Activated T-helper 9 cell treated with anti-CD3 and anti-CD28 coated beads, Interleukin-2, amount 50 U/mL, for 16 hours (primary cell): ENCODE data around the gene PDE11A.

Experiments used
- DNase-seq: peaks from one replicate; pipeline ENCODE4 v3.0.0-alpha.2; 2020; ENCODE audit warnings: low read depth

PDE11A gene

DNA sequence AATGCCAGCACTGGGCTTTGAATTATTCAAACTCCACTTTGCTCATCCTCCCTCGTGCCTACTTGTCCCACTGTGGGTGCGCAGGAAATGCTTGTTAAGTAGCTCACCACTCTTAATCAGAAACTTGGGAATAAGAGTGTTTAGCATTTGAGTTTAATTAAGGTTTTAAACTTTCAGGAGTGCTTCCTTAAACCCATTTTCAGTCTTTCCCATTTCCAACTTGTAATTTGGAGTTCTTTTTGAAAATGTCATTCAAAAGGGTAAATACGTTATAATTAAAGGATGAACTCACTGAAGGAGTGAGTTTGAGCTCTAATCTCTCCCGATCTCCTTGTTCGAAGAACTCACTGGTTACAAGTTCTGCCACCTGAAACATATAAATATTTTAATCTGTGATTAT is 403.4 kb downstream of the PDE11A start:
- no peak for DNase-seq

GRCh38 chr2:177668617-177669016 is 404.0 kb downstream of the PDE11A start:
- DNase-seq = no peak

DNA sequence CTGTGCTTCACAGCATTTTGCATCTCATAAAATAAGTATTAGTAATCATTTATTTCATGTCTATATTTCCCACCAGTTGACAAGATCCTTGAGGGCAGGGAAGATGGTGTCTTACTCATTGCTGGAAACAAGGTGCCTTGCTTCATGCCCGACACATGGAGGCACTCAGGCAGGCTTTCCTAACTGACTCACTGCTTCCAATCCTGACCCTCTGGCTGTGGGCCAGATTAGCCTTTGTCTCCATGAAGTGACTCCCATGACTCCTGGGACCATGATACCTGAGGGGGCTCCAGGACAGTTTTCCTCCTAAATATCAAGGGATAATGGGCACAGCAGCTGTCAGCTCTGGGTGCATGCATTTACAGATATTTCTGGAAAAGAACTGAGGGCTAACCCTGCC is 405.0 kb downstream of the PDE11A start:
- no peak for DNase-seq

- no peak for DNase-seq
These were observed 406.2 kb downstream of the PDE11A start for GRCh38 chr2:177666408-177666807.

GRCh38 chr2:177665948-177666347 is 406.6 kb downstream of the PDE11A start:
- DNase-seq = no peak

DNA sequence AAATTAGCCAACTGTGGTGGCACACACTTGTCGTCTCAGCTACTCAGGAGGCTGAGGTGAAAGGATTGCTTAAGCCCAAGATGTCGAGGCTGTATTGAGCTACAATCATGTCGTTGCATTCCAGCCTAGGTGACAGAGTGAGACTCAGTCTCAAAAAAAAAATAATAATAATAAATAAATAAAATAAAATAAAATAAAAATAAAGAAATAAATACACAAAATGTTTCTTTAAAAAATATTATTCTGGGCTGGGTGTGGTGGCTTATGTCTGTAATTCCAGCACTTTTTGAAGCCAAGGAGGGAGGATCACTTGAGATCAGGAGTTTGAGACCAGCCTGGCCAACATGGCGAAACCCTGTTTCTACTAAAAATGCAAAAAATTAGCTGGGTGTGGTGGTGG is 407.2 kb downstream of the PDE11A start:
- DNase-seq = no peak

DNA sequence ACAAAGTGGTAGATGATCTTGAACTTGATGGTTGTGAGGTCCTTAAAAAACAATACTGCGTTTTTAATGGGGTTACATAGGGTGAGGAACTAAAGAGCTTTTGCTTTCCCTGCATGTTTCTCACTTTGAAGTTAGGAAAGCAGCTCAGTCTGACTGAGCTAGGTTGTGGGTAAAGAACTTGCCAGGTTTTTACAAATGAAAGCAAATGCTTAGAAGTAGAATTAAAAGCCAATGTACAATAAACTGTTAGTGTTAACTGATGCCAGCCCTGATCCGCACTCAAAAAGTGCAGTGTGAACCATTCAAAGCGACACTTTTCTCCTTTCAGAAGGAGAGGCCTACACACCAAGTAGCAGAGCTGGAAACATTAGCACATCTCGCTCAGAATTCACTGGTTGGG is 409.7 kb downstream of the PDE11A start:
- no peak for DNase-seq

GRCh38 chr2:177660742-177661141 is 411.8 kb downstream of the PDE11A start:
- DNase-seq = no peak

- DNase-seq = no peak
These were observed 414.3 kb downstream of the PDE11A start for GRCh38 chr2:177658309-177658708.

DNA sequence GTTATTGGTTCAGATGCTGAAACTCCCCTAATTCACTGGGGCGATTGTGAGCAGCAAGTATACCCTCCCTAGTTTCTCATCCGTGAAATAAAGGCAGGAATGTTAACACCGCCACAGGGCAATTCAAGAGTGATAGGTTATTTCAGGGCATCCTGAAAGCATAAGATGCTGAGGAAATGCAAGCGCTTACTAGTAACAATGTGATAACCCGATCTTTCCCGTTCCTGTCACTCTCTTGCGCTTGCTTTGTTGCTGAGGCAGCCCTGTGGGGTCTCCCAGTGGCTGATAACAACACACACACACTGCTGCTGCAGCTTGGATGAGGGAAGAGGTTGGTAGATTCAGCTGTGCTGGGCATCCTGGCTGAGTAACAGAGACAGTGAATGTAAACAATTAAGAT is 420.7 kb downstream of the PDE11A start:
- DNase-seq = no peak

DNA sequence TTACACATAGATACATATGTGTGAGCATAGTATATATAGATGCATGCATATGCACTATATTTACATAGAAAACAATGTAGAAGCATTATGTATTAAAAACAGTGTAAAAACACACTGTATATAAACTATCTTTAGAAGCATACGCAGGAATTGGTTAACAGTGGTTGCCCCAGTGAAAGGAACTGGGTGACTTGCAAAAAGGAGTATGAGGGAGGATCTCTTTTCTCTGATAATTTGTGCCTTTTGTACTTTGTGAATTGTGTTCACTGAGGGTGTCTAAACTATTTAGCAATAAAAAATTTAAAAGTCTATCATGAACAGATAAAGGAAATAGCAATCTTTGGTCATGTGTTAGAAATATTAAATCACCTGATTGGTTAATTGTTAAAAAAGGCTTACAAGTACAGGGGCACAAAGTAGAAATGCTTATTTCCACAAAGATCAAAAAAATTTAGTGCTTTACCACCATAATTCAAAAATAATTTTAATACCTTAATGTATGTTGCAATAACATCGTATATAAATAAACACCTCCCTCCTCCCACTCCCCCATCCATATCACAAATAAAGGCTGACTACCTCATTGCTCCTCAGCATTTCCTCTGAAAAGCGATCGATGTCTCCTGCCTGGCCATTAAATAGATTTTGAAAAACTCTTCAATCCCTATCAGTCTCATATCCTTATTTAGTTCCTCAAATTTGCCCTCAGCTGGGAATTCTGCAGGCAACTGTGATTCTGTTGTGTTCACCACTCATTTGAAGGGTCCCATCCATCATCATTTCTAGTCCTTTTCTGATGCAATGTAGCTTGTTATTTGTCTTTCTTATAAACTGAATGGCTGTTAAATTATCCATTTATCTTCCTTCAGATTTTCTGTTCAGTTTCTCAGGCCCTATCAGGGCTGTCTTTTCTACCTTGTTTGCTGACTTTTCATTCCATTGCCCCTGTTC is 422.7 kb downstream of the PDE11A start:
- DNase-seq = no peak

DNA sequence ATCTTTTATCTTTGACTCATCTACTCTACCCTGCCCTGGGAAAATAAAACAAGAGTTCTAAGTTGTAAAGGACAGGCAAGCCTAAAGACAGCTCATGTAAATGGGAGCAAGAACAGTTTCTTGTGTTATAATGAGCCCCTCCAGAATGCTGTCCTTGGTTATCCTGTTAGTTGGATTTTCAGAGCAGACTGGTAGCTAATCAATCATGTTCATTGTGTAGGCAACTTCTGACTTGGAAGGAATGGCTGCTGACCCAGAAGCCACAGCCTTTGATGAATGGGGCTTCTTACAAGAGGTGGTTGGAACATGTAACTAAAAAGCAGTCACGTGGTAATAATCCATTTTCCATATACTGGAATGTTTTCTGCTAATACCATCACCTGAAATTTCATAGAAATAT is 425.8 kb downstream of the PDE11A start:
- no peak for DNase-seq

DNA sequence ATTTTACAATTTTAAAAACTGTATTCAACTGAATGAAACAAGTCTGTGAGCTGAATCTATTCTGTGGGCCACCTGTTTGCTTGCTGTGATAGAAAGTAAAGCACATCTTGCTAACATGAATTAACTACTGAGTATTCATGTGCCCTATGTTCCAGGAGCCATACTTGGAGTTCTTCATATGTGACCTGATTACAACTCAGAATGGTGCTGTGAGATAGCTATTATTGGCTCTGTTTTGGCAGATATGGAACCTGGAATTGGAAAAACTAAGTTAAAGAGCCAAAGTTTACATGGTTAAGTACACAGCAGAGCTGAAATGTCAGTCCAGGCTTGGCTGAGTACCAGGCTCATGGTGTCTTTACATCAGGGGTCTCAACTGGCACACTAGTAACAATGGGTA is 426.3 kb downstream of the PDE11A start:
- no peak for DNase-seq

GRCh38 chr2:177641331-177641730 is 431.2 kb downstream of the PDE11A start:
- no peak for DNase-seq

DNA sequence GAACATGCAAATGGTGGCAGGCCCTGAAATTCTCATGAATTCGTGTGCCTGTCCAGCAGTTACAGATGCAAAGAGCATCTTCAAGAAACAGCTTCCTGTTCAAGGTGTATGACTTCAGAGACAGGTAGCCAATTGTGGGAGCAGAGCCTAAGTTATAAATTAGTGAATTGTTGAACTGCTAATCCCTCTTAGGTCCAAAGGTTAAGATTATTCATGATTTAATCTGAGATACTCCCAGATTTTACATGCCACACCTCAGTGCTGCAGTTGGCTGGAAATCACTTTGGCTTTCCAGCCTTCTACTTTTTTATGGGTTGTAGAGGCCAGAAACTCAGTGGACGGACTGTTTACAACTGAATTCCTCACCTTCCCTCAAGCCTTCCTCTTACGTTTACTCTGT is 432.2 kb downstream of the PDE11A start:
- no peak for DNase-seq

- no peak for DNase-seq
These were observed 433.2 kb downstream of the PDE11A start for GRCh38 chr2:177639262-177639914.

- no peak for DNase-seq
These were observed 434.1 kb downstream of the PDE11A start for GRCh38 chr2:177638507-177638906.

DNA sequence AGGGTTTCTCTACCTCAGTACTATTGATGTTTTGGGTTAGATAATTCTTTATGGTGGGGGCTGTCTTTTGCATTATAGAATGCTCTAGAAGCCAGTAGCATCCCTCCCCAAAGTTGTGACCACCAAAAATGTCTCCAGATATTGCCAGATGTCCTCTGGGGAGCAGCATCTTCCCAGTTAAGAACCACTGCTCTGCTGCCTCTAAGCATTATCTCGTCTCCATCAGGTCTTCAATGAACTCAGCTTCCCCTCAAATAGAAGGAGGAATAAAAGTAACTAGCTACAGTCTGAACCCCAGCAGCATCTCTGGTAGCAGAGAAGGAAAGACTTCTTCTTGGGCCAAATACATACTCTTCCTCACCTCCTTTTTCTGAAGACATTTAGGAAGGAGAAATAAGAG is 435.9 kb downstream of the PDE11A start:
- DNase-seq = no peak

DNA sequence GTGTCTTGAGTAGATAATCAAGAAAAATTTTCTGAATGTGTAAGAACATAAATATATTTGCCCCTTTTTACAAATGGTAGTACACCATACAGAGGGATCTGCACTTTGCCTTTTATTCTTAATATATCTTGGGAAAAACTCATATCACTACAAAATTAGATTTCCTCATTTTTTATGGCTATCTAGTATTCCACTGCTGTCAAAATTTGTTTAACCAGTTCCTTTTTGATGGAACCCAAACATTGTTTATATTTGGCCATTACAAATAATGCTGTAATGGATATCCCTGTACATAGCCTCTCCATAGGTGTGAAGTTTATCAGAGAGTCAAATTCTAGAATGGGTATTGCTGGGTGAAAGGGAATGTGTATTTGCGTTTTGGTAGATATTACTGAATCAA is 436.9 kb downstream of the PDE11A start:
- no peak for DNase-seq

DNA sequence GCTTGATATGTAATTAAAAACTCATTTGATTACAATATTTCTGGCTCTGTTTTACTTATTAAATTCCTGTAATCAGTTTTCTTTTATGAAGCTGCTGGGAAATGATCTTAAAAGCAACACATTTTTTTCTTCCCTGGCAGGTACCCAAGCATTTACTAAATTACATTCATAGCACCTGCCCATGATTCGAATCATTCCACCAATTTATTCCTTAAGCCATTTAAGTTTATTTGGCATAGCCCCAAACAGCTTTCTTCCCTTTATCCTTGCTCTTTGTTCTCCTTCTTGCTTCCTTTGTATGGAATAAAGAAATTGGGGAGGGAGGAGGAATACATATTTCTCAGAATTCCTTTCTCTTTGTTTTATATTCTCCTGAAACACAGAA is 438.7 kb downstream of the PDE11A start:
- DNase-seq = no peak

DNA sequence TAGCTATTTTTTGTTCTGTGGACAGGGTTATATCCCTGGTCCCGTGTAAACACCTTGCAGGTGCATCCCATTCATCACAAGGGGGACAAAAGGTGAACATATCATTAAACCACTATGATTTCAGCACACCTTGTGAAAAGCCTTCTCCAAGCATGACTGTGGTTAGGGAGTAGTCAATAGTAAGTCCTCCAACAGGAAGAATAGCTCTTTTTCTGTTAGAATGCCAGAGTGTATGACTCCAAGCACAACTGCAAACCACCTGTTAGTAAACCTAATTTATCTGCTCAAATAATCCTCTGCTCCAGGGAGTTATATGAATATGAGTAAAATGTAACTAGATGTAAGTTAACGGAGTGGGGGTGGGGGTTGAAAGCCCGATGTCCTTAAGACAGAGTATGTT is 439.5 kb downstream of the PDE11A start:
- DNase-seq = no peak

GRCh38 chr2:177631680-177632079 is 440.9 kb downstream of the PDE11A start:
- no peak for DNase-seq

DNA sequence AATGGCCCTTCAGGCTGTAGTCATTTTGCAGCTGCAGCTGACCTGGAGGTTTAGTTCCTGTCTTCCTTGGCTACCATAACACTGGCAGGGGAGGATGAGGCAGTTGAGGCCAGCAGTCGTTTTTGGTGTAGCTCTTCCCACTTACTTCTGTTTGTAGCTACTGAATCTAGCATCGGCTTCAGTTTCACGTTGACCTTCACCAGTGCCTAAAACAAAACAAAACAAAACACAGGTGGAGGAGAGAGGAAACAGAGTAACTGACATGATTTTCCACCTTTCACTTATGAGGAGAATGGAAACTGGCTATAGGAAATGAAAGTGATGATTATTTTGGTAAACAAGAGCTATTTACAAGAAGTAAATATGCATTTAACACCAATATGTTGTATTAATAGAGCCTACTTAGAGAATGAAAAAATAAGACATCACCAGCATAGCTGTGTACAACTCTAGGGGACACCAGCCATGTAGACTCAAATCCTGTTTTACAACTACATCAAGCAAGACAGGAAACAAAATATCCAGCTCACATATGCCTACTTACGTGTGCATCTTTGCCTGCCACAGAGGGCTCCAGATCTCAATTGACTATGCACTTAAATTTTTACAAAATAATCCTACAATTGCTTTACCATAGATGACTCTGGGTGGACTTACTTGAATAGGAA is 443.1 kb downstream of the PDE11A start:
- no peak for DNase-seq
